GM12874 (cell line): Measurements from ENCODE around the gene CCDC91.

Experiments used
- CTCF ChIP-seq: IDR thresholded peaks from 2 replicates; pipeline ENCODE4 v1.5.1; 2011; ENCODE audit warnings: low read depth, mild to moderate bottlenecking, control low read depth, low read length, moderate library complexity; ENCODE audit not compliant: insufficient read depth

The CCDC91 gene

GRCh38 chr12:28328967-28329366 is 138.7 kb downstream of the CCDC91 start:
- TF ChIP-seq CTCF = no peak

GRCh38 chr12:28331130-28331529 is 140.9 kb downstream of the CCDC91 start:
- no peak for TF ChIP-seq CTCF

- no peak for TF ChIP-seq CTCF
These were observed 150.2 kb downstream of the CCDC91 start for GRCh38 chr12:28340261-28341045.

- TF ChIP-seq CTCF = no peak
These were observed 153.5 kb downstream of the CCDC91 start for GRCh38 chr12:28343713-28344112.

- TF ChIP-seq CTCF = no peak
These were observed 156.3 kb downstream of the CCDC91 start for GRCh38 chr12:28346567-28346966.

- TF ChIP-seq CTCF = no peak
These were observed 158.9 kb downstream of the CCDC91 start for GRCh38 chr12:28349196-28349595.

- TF ChIP-seq CTCF = no peak
These were observed 160.2 kb downstream of the CCDC91 start for GRCh38 chr12:28350502-28350901.
